Activated CD4-positive, alpha-beta T cell treated with anti-CD3 and anti-CD28 coated beads, Interleukin-2, amount 10 ng/mL, durations not matched to agents 24 days and 14 days (primary cell): ENCODE data around the gene NTSR2. TPM values are rescaled to one million over a fixed set of nuclear protein-coding genes. Genes with fewer than 3 reads are reported as not detected.

Experiments
- DNase-seq: peaks from one replicate; pipeline ENCODE4 v3.0.0; 2022
- H3K27ac Mint-ChIP-seq: one replicate; pipeline ENCODE4 v1.8.0; 2022; ENCODE audit warnings: mild to moderate bottlenecking, mixed read lengths
- H3K27me3 Mint-ChIP-seq: one replicate; pipeline ENCODE4 v1.8.0; 2022; ENCODE audit warnings: mixed read lengths
- H3K36me3 Mint-ChIP-seq: one replicate; pipeline ENCODE4 v1.8.0; 2022; ENCODE audit warnings: low read depth, mild to moderate bottlenecking, mixed read lengths
- H3K4me1 Mint-ChIP-seq: one replicate; pipeline ENCODE4 v1.8.0; 2021; ENCODE audit warnings: mixed read lengths
- H3K4me3 Mint-ChIP-seq: one replicate; pipeline ENCODE4 v1.8.0; 2022; ENCODE audit warnings: mild to moderate bottlenecking, moderate library complexity, mixed read lengths
- H3K9me3 Mint-ChIP-seq: one replicate; pipeline ENCODE4 v1.8.0; 2021; ENCODE audit warnings: mixed read lengths
- intact Hi-C: fragments of 100-400 bp; cut with micrococcal nuclease; formaldehyde crosslinking; loops from one replicate; pipeline ENCODE4 v1.15.1; 2023
- total RNA-seq: library from RNA; stranded (reverse); gene quantifications from 2 replicates; pipeline ENCODE4 v1.2.3, GENCODE V29; 2022

The NTSR2 gene
- total RNA-seq, 1 donor from 2014 or later, result not detected

- Mint-ChIP-seq H3K9me3 (no peaks in the 10 kb centered on the region), H3K27ac (no peak overlapping the region), H3K27me3 (peaks cover 18% of the 10 kb centered on the region), H3K36me3 (no peaks in the 10 kb centered on the region), H3K4me3 (no peak overlapping the region), H3K4me1 (no peaks in the 10 kb centered on the region)
- intact Hi-C loops, result no loop called here
- DNase-seq, result no peak
Observed at GRCh38 chr2:11708106-11708505, 38.1 kb upstream of the NTSR2 start.

- DNase-seq, result no peak
- Mint-ChIP-seq H3K4me3 (no peak overlapping the region), H3K27me3 (peaks cover 9% of the 10 kb centered on the region), H3K27ac (no peak overlapping the region), H3K4me1 (no peaks in the 10 kb centered on the region), H3K36me3 (no peaks in the 10 kb centered on the region), H3K9me3 (no peaks in the 10 kb centered on the region)
- intact Hi-C loops, result no loop called here
Observed at GRCh38 chr2:11705711-11706110, 35.7 kb upstream of the NTSR2 start.

- H3K9me3 Mint-ChIP-seq, result no peaks in the 10 kb centered on the region
- no peak overlapping the region for H3K27ac Mint-ChIP-seq
- no peaks in the 10 kb centered on the region for H3K36me3 Mint-ChIP-seq
- intact Hi-C loops, result no loop called here
- DNase-seq, result no peak
- no peaks in the 10 kb centered on the region for H3K4me1 Mint-ChIP-seq
- no peak overlapping the region for H3K4me3 Mint-ChIP-seq
- H3K27me3 Mint-ChIP-seq, result peaks cover 9% of the 10 kb centered on the region
Observed at GRCh38 chr2:11705063-11705462, 35.1 kb upstream of the NTSR2 start.

- intact Hi-C loops, result no loop called here
- H3K4me3 Mint-ChIP-seq, result no peak overlapping the region
- no peak for DNase-seq
- H3K4me1 Mint-ChIP-seq, result no peaks in the 10 kb centered on the region
- no peaks in the 10 kb centered on the region for H3K9me3 Mint-ChIP-seq
- no peak overlapping the region for H3K27ac Mint-ChIP-seq
- H3K27me3 Mint-ChIP-seq, result peaks cover 2% of the 10 kb centered on the region
- H3K36me3 Mint-ChIP-seq, result no peaks in the 10 kb centered on the region
Observed at GRCh38 chr2:11703700-11704099, 33.7 kb upstream of the NTSR2 start.

GRCh38 chr2:11702946-11703345 is 33.0 kb upstream of the NTSR2 start:
- DNase-seq, result no peak
- Mint-ChIP-seq H3K4me3 (no peak overlapping the region), H3K4me1 (no peaks in the 10 kb centered on the region), H3K9me3 (no peaks in the 10 kb centered on the region), H3K36me3 (no peaks in the 10 kb centered on the region), H3K27ac (no peak overlapping the region), H3K27me3 (peaks cover 2% of the 10 kb centered on the region)
- intact Hi-C loops, result no loop called here

GRCh38 chr2:11701751-11702301 is 31.8 kb upstream of the NTSR2 start:
- Mint-ChIP-seq H3K9me3 (no peaks in the 10 kb centered on the region), H3K27ac (no peak overlapping the region), H3K4me1 (no peaks in the 10 kb centered on the region), H3K36me3 (no peaks in the 10 kb centered on the region), H3K27me3 (peaks cover 2% of the 10 kb centered on the region), H3K4me3 (no peak overlapping the region)
- DNase-seq, result no peak
- intact Hi-C loops, result no loop called here

GRCh38 chr2:11701206-11701605 is 31.2 kb upstream of the NTSR2 start:
- no peak for DNase-seq
- no peak overlapping the region for H3K4me3 Mint-ChIP-seq
- no peaks in the 10 kb centered on the region for H3K9me3 Mint-ChIP-seq
- intact Hi-C loops, result no loop called here
- no peaks in the 10 kb centered on the region for H3K4me1 Mint-ChIP-seq
- no peaks in the 10 kb centered on the region for H3K36me3 Mint-ChIP-seq
- H3K27ac Mint-ChIP-seq, result no peak overlapping the region
- H3K27me3 Mint-ChIP-seq, result peaks cover 2% of the 10 kb centered on the region

- Mint-ChIP-seq H3K27me3 (peaks cover 5% of the 10 kb centered on the region), H3K36me3 (no peaks in the 10 kb centered on the region), H3K4me1 (no peaks in the 10 kb centered on the region), H3K4me3 (no peak overlapping the region), H3K27ac (no peak overlapping the region), H3K9me3 (no peaks in the 10 kb centered on the region)
- DNase-seq, result no peak
- intact Hi-C loops, result loop anchor here (10.0 kb wide), 1 partner anchor 1015 kb away; the partner anchor contains the start of gene TRIB2
Observed at GRCh38 chr2:11699686-11700670, 30.0 kb upstream of the NTSR2 start.

GRCh38 chr2:11698009-11698922 is 28.3 kb upstream of the NTSR2 start:
- no peaks in the 10 kb centered on the region for H3K9me3 Mint-ChIP-seq
- H3K4me3 Mint-ChIP-seq, result no peak overlapping the region
- H3K27ac Mint-ChIP-seq, result no peak overlapping the region
- no peak for DNase-seq
- intact Hi-C loops, result loop anchor here (10.0 kb wide), 1 partner anchor 1017 kb away; the partner anchor contains the start of gene TRIB2
- peaks cover 2% of the 10 kb centered on the region for H3K27me3 Mint-ChIP-seq
- H3K36me3 Mint-ChIP-seq, result no peaks in the 10 kb centered on the region
- H3K4me1 Mint-ChIP-seq, result no peaks in the 10 kb centered on the region

- H3K27me3 Mint-ChIP-seq, result peaks cover 2% of the 10 kb centered on the region
- no peaks in the 10 kb centered on the region for H3K36me3 Mint-ChIP-seq
- no peaks in the 10 kb centered on the region for H3K9me3 Mint-ChIP-seq
- intact Hi-C loops, result loop anchor here (10.0 kb wide), 1 partner anchor 1018 kb away; the partner anchor contains the start of gene TRIB2
- no peak overlapping the region for H3K4me3 Mint-ChIP-seq
- no peak for DNase-seq
- peaks cover 4% of the 10 kb centered on the region for H3K4me1 Mint-ChIP-seq
- no peak overlapping the region for H3K27ac Mint-ChIP-seq
Observed at GRCh38 chr2:11697103-11697871, 27.3 kb upstream of the NTSR2 start.

- no peaks in the 10 kb centered on the region for H3K9me3 Mint-ChIP-seq
- peaks cover 4% of the 10 kb centered on the region for H3K4me1 Mint-ChIP-seq
- intact Hi-C loops, result loop anchor here (10.0 kb wide), 1 partner anchor 1018 kb away; the partner anchor contains the start of gene TRIB2
- DNase-seq, result no peak
- no peaks in the 10 kb centered on the region for H3K36me3 Mint-ChIP-seq
- H3K27ac Mint-ChIP-seq, result no peak overlapping the region
- H3K4me3 Mint-ChIP-seq, result no peak overlapping the region
- H3K27me3 Mint-ChIP-seq, result peaks cover 2% of the 10 kb centered on the region
Observed at GRCh38 chr2:11696736-11697102, 26.7 kb upstream of the NTSR2 start.

GRCh38 chr2:11695576-11695975 is 25.6 kb upstream of the NTSR2 start:
- H3K4me3 Mint-ChIP-seq, result no peak overlapping the region
- no peaks in the 10 kb centered on the region for H3K9me3 Mint-ChIP-seq
- peaks cover 2% of the 10 kb centered on the region for H3K27me3 Mint-ChIP-seq
- no peak overlapping the region for H3K27ac Mint-ChIP-seq
- DNase-seq, result no peak
- intact Hi-C loops, result loop anchor here (10.0 kb wide), 1 partner anchor 1019 kb away; the partner anchor contains the start of gene TRIB2
- H3K4me1 Mint-ChIP-seq, result peaks cover 4% of the 10 kb centered on the region
- no peaks in the 10 kb centered on the region for H3K36me3 Mint-ChIP-seq
